ENCODE measurements around the gene PANK3. TPM values are rescaled to one million over a fixed set of nuclear protein-coding genes. Genes with fewer than 3 reads are reported as not detected.

Gene PANK3
- total and polyA plus RNA-seq, 10 of the 15 experiments (the other 5 are each of a cell fraction or from before 2014, with no cell fraction given): 4.7 to 43.7 (median 23.9) TPM

- POLR2A ChIA-PET: no interaction called here
Observed at GRCh38 chr5:168587987-168588386, 8.8 kb upstream of the PANK3 start.

More at GRCh38 chr5:168587987-168588386, 8.8 kb upstream of the PANK3 start:
- Histone ChIP-seq H2AFZ (ENCODE audit: control insufficient read depth, low read depth, low read length) (no peak overlapping the region), H3K4me3 (no peak overlapping the region), H3K4me2 (ENCODE audit: control insufficient read depth, insufficient read depth) (no peak overlapping the region), H3K9ac (ENCODE audit: control insufficient read depth, insufficient read depth, low read length) (no peak overlapping the region), H3K36me3 (ENCODE audit: control insufficient read depth in 2 of 2, insufficient read depth in 2 of 2, low read length in 1 of 2) (no peaks in the 10 kb centered on the region), H3K4me1 (ENCODE audit: control insufficient read depth, insufficient read depth, low read length) (peaks cover 26% of the 10 kb centered on the region), H3K27me3 (replicated peaks in 1 of 2; ENCODE audit: control insufficient read depth in 2 of 2, insufficient read depth in 2 of 2, low read length in 1 of 2) (no peaks in the 10 kb centered on the region), H3K79me2 (ENCODE audit: control insufficient read depth, insufficient read depth, low read length) (no peaks in the 10 kb centered on the region), H4K20me1 (ENCODE audit: control insufficient read depth, insufficient read depth) (no peaks in the 10 kb centered on the region), H3K9me3 (replicated peaks; ENCODE audit: control insufficient read depth, insufficient read depth, low read length) (no peaks in the 10 kb centered on the region; the same call in 2 of the 3 replicates), H3K27ac (ENCODE audit: control insufficient read depth, insufficient read depth) (no peak overlapping the region)
- DNase-seq (ENCODE audit: low read depth, low spot score) (no peak), FAIRE-seq (no peak), ATAC-seq (no peak)
- WGBS (ENCODE audit: insufficient coverage, insufficient replicate concordance, low lambda C conversion rate, missing lambda C conversion rate): 81% methylated on average over 5 of the region's 5 CpGs
- intact Hi-C loops (cut with micrococcal nuclease; ENCODE audit: unreplicated experiment): no loop called here
- in situ Hi-C loops (cut with MboI): no loop called here
- SMC1A ChIA-PET (ENCODE audit: uncharacterized antibody, unreplicated experiment): interaction anchor here (1.0 kb wide), 1 partner anchor 100 kb away, joined by 3 read pairs; no protein-coding TSS in a partner anchor
- RAD21 ChIA-PET (ENCODE audit: unreplicated experiment): no interaction called here
- CTCF ChIA-PET: no interaction called here
- no TSS peak for BruUV-seq (replicated peaks)
- TF ChIP-seq LARP7 (IDR thresholded peaks at IDR 0.05) (no peak), YY1 (IDR thresholded peaks at IDR 0.05; ENCODE audit: low read depth, low read length) (no peak), SP1 (IDR thresholded peaks at IDR 0.05; ENCODE audit: low read depth, low read length) (no peak), CUX1 (IDR thresholded peaks at IDR 0.05; ENCODE audit: insufficient replicate concordance, low read depth, low read length) (no peak), BRCA1 (IDR thresholded peaks at IDR 0.05; ENCODE audit: low read depth, low read length) (no peak), MYB (IDR thresholded peaks at IDR 0.05; ENCODE audit: borderline replicate concordance, low read depth, low read length) (no peak), ZNF217 (IDR thresholded peaks at IDR 0.05) (no peak), NKRF (conservative IDR thresholded peaks at IDR 0.05) (no peak), STAT1 (conservative IDR thresholded peaks at IDR 0.05) (no peak), TAF1 (IDR thresholded peaks at IDR 0.05; ENCODE audit: borderline replicate concordance, low read depth, low read length) (no peak), POLR2A (IDR thresholded peaks at IDR 0.05; ENCODE audit: low read depth, low read length) (no peak), RBBP5 (conservative IDR thresholded peaks at IDR 0.05) (no peak), TCF12 (IDR thresholded peaks at IDR 0.05; ENCODE audit: low read depth, low read length) (no peak), HDGF (IDR thresholded peaks at IDR 0.05) (no peak), POLR2AphosphoS5 (IDR thresholded peaks at IDR 0.05; ENCODE audit: low read length) (no peak)
